OCI-LY7 (cell line): ENCODE data around the gene ANO3. TPM values are rescaled to one million over a fixed set of nuclear protein-coding genes. Genes with fewer than 3 reads are reported as not detected.

Source experiments
- BruUV-seq: library from RNA; stranded (reverse); fragments of 400-500 nt; replicated peaks from 2 replicates; lab custom pipeline; 2021; lab: Mats Ljungman, UMichigan
- CTCF ChIA-PET: fragments of 300-600 bp; sonication (Branson Sonifier 250); formaldehyde crosslinking; loops from one replicate; lab custom pipeline; 2022; ENCODE audit warnings: antibody characterized with exemption; ENCODE audit not compliant: unreplicated experiment; lab: Charles Lee
- POLR2A ChIA-PET: fragments of 300-600 bp; sonication (Branson Sonifier 250); formaldehyde crosslinking; loops from one replicate; lab custom pipeline; 2022; ENCODE audit warnings: antibody characterized with exemption; lab: Charles Lee
- DNase-seq: peaks from one replicate; pipeline ENCODE4 v3.0.0-alpha.2; 2015; ENCODE audit warnings: low spot score
- H2AFZ ChIP-seq: fragments of 200-600 bp; sonication (generic), shearing (Covaris generic); 2 replicates; pipeline ENCODE4 v1.6.1; 2014; ENCODE audit warnings: mild to moderate bottlenecking, antibody characterized with exemption, low read length, moderate library complexity
- H3K27ac ChIP-seq: fragments of 200-600 bp; sonication (generic); 2 replicates; pipeline ENCODE4 v1.5.1; 2014; ENCODE audit warnings: mixed run types, low read depth, mild to moderate bottlenecking, moderate library complexity, low read length, inconsistent platforms; ENCODE audit not compliant: poor library complexity, severe bottlenecking
- H3K36me3 ChIP-seq: fragments of 200-600 bp; sonication (generic); 2 replicates; pipeline ENCODE4 v1.6.1; 2014; ENCODE audit warnings: mild to moderate bottlenecking, antibody characterized with exemption, low read length, moderate library complexity, mixed read lengths; ENCODE audit not compliant: insufficient read depth
- H3K4me1 ChIP-seq: fragments of 200-600 bp; sonication (generic); 2 replicates; pipeline ENCODE4 v1.5.1; 2014; ENCODE audit warnings: mild to moderate bottlenecking, low read length; ENCODE audit not compliant: insufficient read depth, poor library complexity, severe bottlenecking
- H3K4me2 ChIP-seq: fragments of 200-600 bp; sonication (generic); 2 replicates; pipeline ENCODE4 v1.6.1; 2014; ENCODE audit warnings: mild to moderate bottlenecking, low read length
- H3K4me3 ChIP-seq: fragments of 200-600 bp; sonication (generic); 2 replicates; pipeline ENCODE4 v1.5.1; 2014; ENCODE audit warnings: mild to moderate bottlenecking, low read depth, low read length; ENCODE audit not compliant: poor library complexity, severe bottlenecking
- H3K79me2 ChIP-seq: fragments of 200-600 bp; sonication (generic); 2 replicates; pipeline ENCODE4 v1.6.1; 2016; ENCODE audit warnings: low read depth, mild to moderate bottlenecking, low read length, moderate library complexity, mixed read lengths; ENCODE audit not compliant: insufficient read depth
- H3K9me2 ChIP-seq: fragments of 200-600 bp; sonication (generic); 2 replicates; pipeline ENCODE4 v1.6.1; 2016; ENCODE audit warnings: mild to moderate bottlenecking, low read length, mixed read lengths; ENCODE audit not compliant: insufficient read depth
- H3K9me3 ChIP-seq: fragments of 200-600 bp; sonication (generic); 2 replicates; pipeline ENCODE4 v1.6.1; 2014; ENCODE audit warnings: mild to moderate bottlenecking, mixed run types, low read length, mixed read lengths
- H4K20me1 ChIP-seq: fragments of 200-600 bp; sonication (generic); 2 replicates; pipeline ENCODE4 v1.6.1; 2014; ENCODE audit warnings: mild to moderate bottlenecking, antibody characterized with exemption, low read length, moderate library complexity, mixed read lengths; ENCODE audit not compliant: insufficient read depth
- EZH2phosphoT487 ChIP-seq: fragments of 200-600 bp; sonication (generic); IDR thresholded peaks from 2 replicates; pipeline ENCODE4 v1.6.1; 2018; ENCODE audit warnings: low read depth, borderline replicate concordance, mild to moderate bottlenecking, mixed run types, antibody characterized with exemption, low read length, moderate library complexity, mixed read lengths
- intact Hi-C: fragments of 100-400 bp; cut with micrococcal nuclease; formaldehyde crosslinking; loops from one replicate; pipeline ENCODE4 v1.10.0; 2022; ENCODE audit not compliant: unreplicated experiment
- total RNA-seq, 2 experiments: library from RNA; depleted of rRNA in 1 of 2; stranded (reverse); fragments of >200 nt in 1 of 2; shearing (Covaris generic) in 1 of 2; gene quantifications; 2 replicates each; pipeline ENCODE4 v1.2.3, GENCODE V29; 2014 to 2022
- TF ChIP-seq, protein P1 (sequence below): fragments of 200-600 bp; sonication (generic); conservative IDR thresholded peaks from 2 replicates; pipeline ENCODE4 v1.5.1; 2014; ENCODE audit warnings: mild to moderate bottlenecking, antibody characterized with exemption, low read length, moderate library complexity, mixed read lengths

ANO3 gene
- total RNA-seq, 2 experiments from 2014 or later: 0.03 TPM; not detected in 1

- H3K9me3 ChIP-seq: no peaks in the 10 kb centered on the region
- no TSS peak for BruUV-seq
- no peaks in the 10 kb centered on the region for H3K36me3 ChIP-seq
- H2AFZ ChIP-seq: no peak overlapping the region
- H3K4me3 ChIP-seq: no peak overlapping the region
- intact Hi-C loops: no loop called here
- CTCF ChIA-PET: no interaction called here
- no peak overlapping the region for H3K4me2 ChIP-seq
- no peaks in the 10 kb centered on the region for H3K79me2 ChIP-seq
- H3K27ac ChIP-seq: no peak overlapping the region
- TF ChIP-seq, protein P1, sequence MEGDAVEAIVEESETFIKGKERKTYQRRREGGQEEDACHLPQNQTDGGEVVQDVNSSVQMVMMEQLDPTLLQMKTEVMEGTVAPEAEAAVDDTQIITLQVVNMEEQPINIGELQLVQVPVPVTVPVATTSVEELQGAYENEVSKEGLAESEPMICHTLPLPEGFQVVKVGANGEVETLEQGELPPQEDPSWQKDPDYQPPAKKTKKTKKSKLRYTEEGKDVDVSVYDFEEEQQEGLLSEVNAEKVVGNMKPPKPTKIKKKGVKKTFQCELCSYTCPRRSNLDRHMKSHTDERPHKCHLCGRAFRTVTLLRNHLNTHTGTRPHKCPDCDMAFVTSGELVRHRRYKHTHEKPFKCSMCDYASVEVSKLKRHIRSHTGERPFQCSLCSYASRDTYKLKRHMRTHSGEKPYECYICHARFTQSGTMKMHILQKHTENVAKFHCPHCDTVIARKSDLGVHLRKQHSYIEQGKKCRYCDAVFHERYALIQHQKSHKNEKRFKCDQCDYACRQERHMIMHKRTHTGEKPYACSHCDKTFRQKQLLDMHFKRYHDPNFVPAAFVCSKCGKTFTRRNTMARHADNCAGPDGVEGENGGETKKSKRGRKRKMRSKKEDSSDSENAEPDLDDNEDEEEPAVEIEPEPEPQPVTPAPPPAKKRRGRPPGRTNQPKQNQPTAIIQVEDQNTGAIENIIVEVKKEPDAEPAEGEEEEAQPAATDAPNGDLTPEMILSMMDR: no peak
- TF ChIP-seq EZH2phosphoT487: no peak
- no peaks in the 10 kb centered on the region for H3K4me1 ChIP-seq
- POLR2A ChIA-PET: no interaction called here
- H4K20me1 ChIP-seq: no peaks in the 10 kb centered on the region
- H3K9me2 ChIP-seq: no peaks in the 10 kb centered on the region
- no peak for DNase-seq
Observed at GRCh38 chr11:26599876-26600434, 268.0 kb downstream of the ANO3 start.

DNA sequence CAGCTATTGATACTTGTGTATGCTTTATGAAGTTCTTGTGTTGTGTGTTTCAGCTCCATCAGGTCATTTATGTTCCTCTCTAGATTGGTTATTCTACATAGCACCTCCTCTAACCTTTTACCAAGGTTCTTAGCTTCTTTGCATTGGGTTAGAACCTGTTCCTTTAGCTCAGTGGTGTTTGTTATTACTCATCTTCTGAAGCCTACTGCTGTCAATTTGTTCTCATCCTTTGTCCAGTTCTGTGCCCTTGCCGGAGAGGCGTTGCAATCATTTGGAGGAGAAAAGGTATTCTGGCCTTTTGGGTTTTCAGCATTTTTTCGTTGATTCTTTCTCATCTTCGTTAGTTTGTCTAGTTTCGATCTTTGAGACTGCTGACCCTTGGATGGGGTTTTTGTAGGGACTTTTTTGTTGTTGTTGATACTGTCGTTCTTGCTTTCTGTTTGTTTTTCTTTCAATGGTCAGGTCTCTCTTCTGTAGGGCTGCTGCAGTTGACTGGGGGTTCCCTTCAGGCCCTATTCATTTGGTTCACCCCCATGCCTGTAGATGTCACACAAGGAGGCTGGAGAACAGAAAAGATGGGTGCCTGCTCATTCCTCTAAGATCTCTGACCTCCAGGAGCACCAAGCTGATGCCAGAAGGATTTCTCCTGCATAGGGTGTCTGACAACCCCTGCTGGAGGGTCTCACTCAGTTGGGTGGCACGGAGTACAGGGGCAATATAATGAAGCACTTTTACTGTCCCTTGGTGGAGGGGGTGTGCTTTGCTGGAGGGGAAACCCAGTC lies 276.0 kb downstream of the ANO3 start:
- no peaks in the 10 kb centered on the region for H3K4me1 ChIP-seq
- H4K20me1 ChIP-seq: no peaks in the 10 kb centered on the region
- H3K9me2 ChIP-seq: no peaks in the 10 kb centered on the region
- H3K79me2 ChIP-seq: no peaks in the 10 kb centered on the region
- no peak overlapping the region for H3K4me3 ChIP-seq
- POLR2A ChIA-PET: interaction anchor here (0.6 kb wide), 1 partner anchor 1796 kb away, joined by 3 read pairs; no protein-coding TSS in a partner anchor
- H2AFZ ChIP-seq: no peak overlapping the region
- CTCF ChIA-PET: no interaction called here
- no peak overlapping the region for H3K4me2 ChIP-seq
- intact Hi-C loops: no loop called here
- no peaks in the 10 kb centered on the region for H3K36me3 ChIP-seq
- BruUV-seq: no TSS peak
- no peak for DNase-seq
- TF ChIP-seq, protein P1: no peak
- no peak for TF ChIP-seq EZH2phosphoT487
- H3K27ac ChIP-seq: no peak overlapping the region
- no peaks in the 10 kb centered on the region for H3K9me3 ChIP-seq
